ENCODE measurements around the gene JAK2. TPM values are rescaled to one million over a fixed set of nuclear protein-coding genes. Genes with fewer than 3 reads are reported as not detected.

Gene JAK2
- total RNA-seq, 4 donors from 2014 or later = 11.1 to 18.9 (median 11.9) TPM

DNA sequence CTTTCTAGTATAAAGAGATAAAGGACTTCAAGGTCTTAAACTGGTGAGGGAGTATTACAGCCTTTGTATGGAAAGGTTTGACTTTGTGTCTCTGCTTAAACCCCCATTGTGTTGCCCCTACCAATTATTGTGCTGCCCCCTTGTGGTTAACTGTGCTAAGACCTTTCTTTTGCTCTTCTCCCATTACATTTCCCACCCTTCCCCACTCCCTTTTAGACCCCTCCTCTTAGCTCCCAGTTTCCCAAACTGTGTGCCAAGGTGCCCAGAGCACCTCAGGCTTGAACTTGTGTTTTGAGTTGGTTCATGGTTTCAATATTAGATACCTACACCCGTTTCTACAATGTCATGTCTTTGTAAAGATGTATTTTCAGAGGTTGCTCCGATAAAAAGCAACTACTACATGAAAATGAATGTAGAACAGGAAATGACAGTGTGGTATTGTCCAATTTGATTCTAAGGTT lies 2.9 kb downstream of the JAK2 start:
- H3K27me3 ChIP-seq = no peaks in the 10 kb centered on the region
- intact Hi-C loops (cut with DNase I) = loop anchor here (10.0 kb wide), 1 partner anchor 53 kb away; no protein-coding TSS in a partner anchor
- DNase-seq = no peak
- 35 to 48% methylated on average over 2 of the region's 2 CpGs for WGBS, 2 donors
- H3K9me3 ChIP-seq = peaks cover 0 to 11% (median 0%) of the 10 kb centered on the region in 3 donors
- H3K4me1 ChIP-seq = peaks cover 19 to 58% (median 27%) of the 10 kb centered on the region in 3 donors
- peaks cover 0 to 26% (median 9%) of the 10 kb centered on the region in 3 donors for H3K36me3 ChIP-seq
- TF ChIP-seq POLR2A (IDR thresholded peaks at IDR 0.05) = no peak
- TF ChIP-seq, protein P1, sequence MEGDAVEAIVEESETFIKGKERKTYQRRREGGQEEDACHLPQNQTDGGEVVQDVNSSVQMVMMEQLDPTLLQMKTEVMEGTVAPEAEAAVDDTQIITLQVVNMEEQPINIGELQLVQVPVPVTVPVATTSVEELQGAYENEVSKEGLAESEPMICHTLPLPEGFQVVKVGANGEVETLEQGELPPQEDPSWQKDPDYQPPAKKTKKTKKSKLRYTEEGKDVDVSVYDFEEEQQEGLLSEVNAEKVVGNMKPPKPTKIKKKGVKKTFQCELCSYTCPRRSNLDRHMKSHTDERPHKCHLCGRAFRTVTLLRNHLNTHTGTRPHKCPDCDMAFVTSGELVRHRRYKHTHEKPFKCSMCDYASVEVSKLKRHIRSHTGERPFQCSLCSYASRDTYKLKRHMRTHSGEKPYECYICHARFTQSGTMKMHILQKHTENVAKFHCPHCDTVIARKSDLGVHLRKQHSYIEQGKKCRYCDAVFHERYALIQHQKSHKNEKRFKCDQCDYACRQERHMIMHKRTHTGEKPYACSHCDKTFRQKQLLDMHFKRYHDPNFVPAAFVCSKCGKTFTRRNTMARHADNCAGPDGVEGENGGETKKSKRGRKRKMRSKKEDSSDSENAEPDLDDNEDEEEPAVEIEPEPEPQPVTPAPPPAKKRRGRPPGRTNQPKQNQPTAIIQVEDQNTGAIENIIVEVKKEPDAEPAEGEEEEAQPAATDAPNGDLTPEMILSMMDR (IDR thresholded peaks at IDR 0.05) = peak; percentile 8 to 75 (median 72)
- H3K27ac ChIP-seq = peak overlapping the region in 3 of 4 donors; percentile 20 to 54 (median 35)
- peak overlapping the region in 2 of 4 donors; percentile 20 to 41 for H3K4me3 ChIP-seq

DNA sequence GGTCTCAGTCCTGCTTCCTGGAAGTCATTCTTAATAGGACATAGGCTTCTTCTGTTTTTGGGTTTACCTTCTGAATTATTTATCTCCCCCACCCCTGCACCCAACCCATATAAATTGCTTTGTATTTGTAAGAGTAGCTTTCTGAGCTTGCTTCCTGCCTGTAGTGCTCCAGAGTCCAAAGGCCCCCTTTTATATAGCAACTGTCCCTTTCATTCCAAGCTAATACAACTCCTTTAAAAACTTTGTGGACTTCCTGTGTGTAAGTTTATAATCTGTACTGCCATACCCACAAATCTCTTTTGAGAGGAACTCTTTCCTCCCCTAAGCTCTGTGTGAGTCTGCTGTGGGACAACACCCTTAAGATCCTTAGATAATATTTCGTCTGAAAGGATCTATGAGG lies 7.8 kb downstream of the JAK2 start:
- intact Hi-C loops (cut with DNase I) = loop anchor here (10.0 kb wide), 2 partner anchors 238 to 442 kb away; partner anchors contain the start of gene PLGRKT
- WGBS, 2 donors = 81 to 90% methylated on average over 1 of the region's 1 CpG
- H3K27me3 ChIP-seq = no peaks in the 10 kb centered on the region
- H3K9me3 ChIP-seq = peaks cover 0 to 12% (median 0%) of the 10 kb centered on the region in 3 donors
- no peak overlapping the region for H3K27ac ChIP-seq
- TF ChIP-seq POLR2A (IDR thresholded peaks at IDR 0.05) = no peak
- TF ChIP-seq, protein P1 (IDR thresholded peaks at IDR 0.05) = no peak
- H3K36me3 ChIP-seq = peaks cover 0 to 40% (median 13%) of the 10 kb centered on the region in 3 donors
- no peak for DNase-seq
- peaks cover 0 to 50% (median 6%) of the 10 kb centered on the region in 3 donors for H3K4me1 ChIP-seq
- no peak overlapping the region for H3K4me3 ChIP-seq

DNA sequence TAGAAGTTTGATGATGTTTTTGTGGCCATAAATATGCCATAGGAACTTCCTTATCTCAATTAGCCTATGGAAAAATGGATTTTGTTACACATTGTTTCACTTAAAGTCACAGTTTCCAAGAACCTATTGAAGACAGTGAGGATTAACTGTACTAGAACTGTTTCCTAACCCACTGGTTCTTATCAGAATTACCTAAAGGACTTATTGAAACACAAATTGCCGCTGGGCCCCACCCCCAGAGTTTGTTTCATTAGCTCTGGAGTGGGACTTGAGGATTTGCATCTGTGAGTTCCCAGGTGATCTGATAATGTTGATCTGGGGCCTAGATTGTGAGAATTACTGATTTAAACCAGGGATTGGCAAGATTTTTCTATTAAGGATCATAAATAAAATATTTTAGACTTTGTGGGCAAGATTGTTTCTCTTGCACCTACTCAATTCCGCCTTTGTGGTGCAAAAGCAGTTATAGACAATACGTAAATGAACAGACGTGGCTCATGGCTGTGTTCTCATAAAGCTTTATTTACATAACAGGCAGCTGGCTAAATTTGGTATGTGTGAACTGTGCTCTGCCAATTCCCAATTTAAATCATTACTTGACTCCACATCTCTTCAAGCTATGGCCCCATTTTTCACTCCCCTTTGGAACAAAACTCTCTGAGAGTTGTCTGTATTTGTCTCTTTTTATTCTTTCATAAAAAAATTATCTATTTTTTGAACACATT lies 9.3 kb downstream of the JAK2 start:
- Histone ChIP-seq H3K4me3 (no peak overlapping the region), H3K27ac (no peak overlapping the region), H3K27me3 (no peaks in the 10 kb centered on the region), H3K4me1 (peaks cover 0 to 35% (median 0%) of the 10 kb centered on the region in 3 donors), H3K36me3 (peaks cover 0 to 54% (median 13%) of the 10 kb centered on the region in 3 donors), H3K9me3 (peaks cover 0 to 12% (median 0%) of the 10 kb centered on the region in 3 donors)
- no peak for DNase-seq
- TF ChIP-seq, protein P1 (IDR thresholded peaks at IDR 0.05) = no peak
- no peak for TF ChIP-seq POLR2A (IDR thresholded peaks at IDR 0.05)
- intact Hi-C loops (cut with DNase I) = loop anchor here (10.0 kb wide), 2 partner anchors 240 to 440 kb away; partner anchors contain the start of gene PLGRKT
- 72 to 79% methylated on average over 4 of the region's 4 CpGs for WGBS, 2 donors

DNA sequence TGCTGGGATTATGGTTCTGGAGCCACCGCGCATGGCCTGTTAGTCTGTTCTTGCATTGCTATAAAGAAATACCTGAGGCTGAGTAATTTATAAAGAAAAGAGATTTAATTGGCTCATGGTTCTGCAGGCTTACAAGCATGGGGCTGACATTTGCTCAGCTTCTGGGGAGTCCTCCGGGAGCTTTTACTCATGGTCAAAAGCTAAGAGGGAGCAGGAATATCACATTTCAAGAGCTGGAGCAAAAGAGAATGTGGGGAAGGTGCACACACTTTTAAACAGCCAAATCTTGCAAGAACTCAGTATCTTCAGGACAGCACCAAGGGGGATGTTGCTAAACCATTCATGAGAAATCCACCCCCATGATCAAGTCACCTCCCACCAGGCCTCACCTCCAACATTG lies 12.1 kb downstream of the JAK2 start:
- no peak for TF ChIP-seq POLR2A (IDR thresholded peaks at IDR 0.05)
- TF ChIP-seq, protein P1 (IDR thresholded peaks at IDR 0.05) = no peak
- DNase-seq = no peak
- Histone ChIP-seq H3K36me3 (peaks cover 0 to 61% (median 9%) of the 10 kb centered on the region in 3 donors), H3K9me3 (peaks cover 0 to 16% (median 0%) of the 10 kb centered on the region in 3 donors), H3K27me3 (no peaks in the 10 kb centered on the region), H3K4me3 (no peak overlapping the region), H3K27ac (no peak overlapping the region), H3K4me1 (peaks cover 0 to 22% (median 0%) of the 10 kb centered on the region in 3 donors)
- 96 to 100% methylated on average over 1 to 3 of the region's 3 CpGs for WGBS, 2 donors
- intact Hi-C loops (cut with DNase I) = loop anchor here (10.0 kb wide), 2 partner anchors 242 to 438 kb away; partner anchors contain the start of gene PLGRKT

DNA sequence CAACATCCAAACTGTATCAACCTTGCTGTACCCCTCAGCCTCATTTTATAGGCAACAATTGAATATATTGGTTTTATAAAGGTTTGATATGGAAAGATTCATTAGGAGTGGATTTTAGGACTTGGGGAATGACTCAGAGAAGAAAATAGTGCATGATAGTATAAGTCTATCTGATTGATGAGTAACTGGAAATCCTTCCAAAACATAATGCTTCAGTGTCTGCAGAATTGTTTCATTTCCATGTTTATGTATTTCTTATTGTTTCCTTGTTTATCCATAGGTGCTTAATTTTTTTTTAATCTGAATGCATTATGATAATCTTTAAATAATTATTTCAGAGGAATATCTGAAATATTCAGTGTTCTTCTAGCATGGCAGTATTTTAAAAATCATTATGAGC lies 12.6 kb downstream of the JAK2 start:
- H3K9me3 ChIP-seq = peaks cover 0 to 16% (median 0%) of the 10 kb centered on the region in 3 donors
- intact Hi-C loops (cut with DNase I) = loop anchor here (10.0 kb wide), 2 partner anchors 243 to 437 kb away; partner anchors contain the start of gene PLGRKT
- TF ChIP-seq POLR2A (IDR thresholded peaks at IDR 0.05) = no peak
- TF ChIP-seq, protein P1 (IDR thresholded peaks at IDR 0.05) = no peak
- peaks cover 0 to 57% (median 6%) of the 10 kb centered on the region in 3 donors for H3K36me3 ChIP-seq
- peaks cover 0 to 22% (median 0%) of the 10 kb centered on the region in 3 donors for H3K4me1 ChIP-seq
- DNase-seq = no peak
- no peak overlapping the region for H3K27ac ChIP-seq
- no peaks in the 10 kb centered on the region for H3K27me3 ChIP-seq
- no peak overlapping the region for H3K4me3 ChIP-seq

All from esophagus squamous epithelium (tissue), 5 donors.